ENCODE data around the gene DLG1. TPM values are rescaled to one million over a fixed set of nuclear protein-coding genes. Genes with fewer than 3 reads are reported as not detected.

Gene DLG1
- total RNA-seq, 4 donors from 2014 or later, result 136 to 221 (median 172) TPM

DNA sequence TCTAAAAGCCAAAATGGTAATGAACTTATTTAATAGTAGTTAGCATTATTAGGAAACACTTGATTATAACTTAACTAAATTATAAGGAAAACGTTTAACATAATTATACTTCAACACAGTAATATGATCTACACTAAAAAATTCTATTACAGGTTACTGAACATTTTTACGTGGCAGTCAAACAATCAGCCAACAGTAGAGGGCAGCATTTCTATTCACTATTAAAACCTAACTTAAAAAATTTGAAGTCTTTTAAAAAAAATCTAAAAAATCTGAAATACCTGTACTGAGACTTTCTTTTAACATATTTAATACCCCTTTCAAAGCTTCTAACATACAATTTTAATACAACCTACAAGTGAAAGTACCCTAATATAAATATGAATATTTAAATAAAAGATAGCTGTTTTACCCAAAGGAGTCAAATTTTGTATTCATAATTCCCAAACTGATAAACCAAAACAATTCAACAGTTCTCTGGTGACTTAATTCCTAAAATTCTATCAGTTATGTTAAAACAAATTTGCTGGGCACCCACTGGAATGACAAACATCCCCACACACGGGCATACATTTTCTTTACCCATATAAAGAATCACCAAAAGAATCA is 41.5 kb downstream of the DLG1 start:
- TF ChIP-seq, protein P1, sequence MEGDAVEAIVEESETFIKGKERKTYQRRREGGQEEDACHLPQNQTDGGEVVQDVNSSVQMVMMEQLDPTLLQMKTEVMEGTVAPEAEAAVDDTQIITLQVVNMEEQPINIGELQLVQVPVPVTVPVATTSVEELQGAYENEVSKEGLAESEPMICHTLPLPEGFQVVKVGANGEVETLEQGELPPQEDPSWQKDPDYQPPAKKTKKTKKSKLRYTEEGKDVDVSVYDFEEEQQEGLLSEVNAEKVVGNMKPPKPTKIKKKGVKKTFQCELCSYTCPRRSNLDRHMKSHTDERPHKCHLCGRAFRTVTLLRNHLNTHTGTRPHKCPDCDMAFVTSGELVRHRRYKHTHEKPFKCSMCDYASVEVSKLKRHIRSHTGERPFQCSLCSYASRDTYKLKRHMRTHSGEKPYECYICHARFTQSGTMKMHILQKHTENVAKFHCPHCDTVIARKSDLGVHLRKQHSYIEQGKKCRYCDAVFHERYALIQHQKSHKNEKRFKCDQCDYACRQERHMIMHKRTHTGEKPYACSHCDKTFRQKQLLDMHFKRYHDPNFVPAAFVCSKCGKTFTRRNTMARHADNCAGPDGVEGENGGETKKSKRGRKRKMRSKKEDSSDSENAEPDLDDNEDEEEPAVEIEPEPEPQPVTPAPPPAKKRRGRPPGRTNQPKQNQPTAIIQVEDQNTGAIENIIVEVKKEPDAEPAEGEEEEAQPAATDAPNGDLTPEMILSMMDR (IDR thresholded peaks at IDR 0.05), result peak; percentile 38 to 72 (median 66)
- TF ChIP-seq POLR2A (IDR thresholded peaks at IDR 0.05), result no peak

GRCh38 chr3:197256104-197256503 is 42.3 kb downstream of the DLG1 start:
- no peaks in the 10 kb centered on the region for H3K27me3 ChIP-seq
- no peaks in the 10 kb centered on the region for H3K36me3 ChIP-seq
- TF ChIP-seq, protein P1 (IDR thresholded peaks at IDR 0.05), result no peak
- no peak for TF ChIP-seq POLR2A (IDR thresholded peaks at IDR 0.05)
- no peaks in the 10 kb centered on the region for H3K4me1 ChIP-seq
- no peaks in the 10 kb centered on the region for H3K9me3 ChIP-seq
- H3K27ac ChIP-seq, result no peak overlapping the region
- DNase-seq, result no peak
- no peak overlapping the region for H3K4me3 ChIP-seq

More for the DNA sequence above, 41.5 kb downstream of the DLG1 start:
- Histone ChIP-seq H3K27me3 (no peaks in the 10 kb centered on the region), H3K36me3 (no peaks in the 10 kb centered on the region), H3K9me3 (no peaks in the 10 kb centered on the region), H3K27ac (no peak overlapping the region), H3K4me3 (no peak overlapping the region), H3K4me1 (no peaks in the 10 kb centered on the region)
- peak in 1 of 3 donors; percentile 52 for DNase-seq

DNA sequence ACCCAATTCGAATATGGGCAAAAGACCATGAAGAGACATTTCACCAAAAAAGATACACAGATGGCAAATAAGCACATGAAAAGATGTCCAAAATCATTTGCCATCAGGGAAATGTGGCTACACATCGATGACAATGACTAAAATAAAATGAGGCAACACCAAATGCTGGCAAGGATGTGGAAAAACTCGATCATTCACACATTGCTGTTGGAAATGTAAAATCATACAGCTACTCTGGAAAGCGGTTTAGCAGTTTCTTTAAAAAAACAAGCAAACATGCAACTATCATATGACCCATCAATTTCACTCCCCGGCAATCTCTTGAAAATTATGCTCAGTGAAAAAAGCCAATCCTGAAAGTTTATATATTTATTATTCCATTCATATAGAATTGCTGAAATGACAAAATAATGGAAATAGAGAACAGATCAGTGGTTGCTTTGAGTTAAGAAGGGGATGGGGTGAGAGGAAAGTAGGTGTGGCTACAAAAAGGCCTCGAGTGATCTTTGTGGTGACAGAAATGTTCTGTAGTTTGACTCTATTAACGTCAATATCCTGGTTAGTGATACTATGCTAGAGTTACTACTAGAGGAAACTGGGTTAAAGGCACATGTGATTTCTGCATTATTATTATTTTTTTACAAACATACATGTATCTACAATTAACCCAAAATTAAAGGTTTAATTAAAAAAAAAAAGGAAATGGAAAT is 45.0 kb downstream of the DLG1 start:
- Histone ChIP-seq H3K4me3 (no peak overlapping the region), H3K4me1 (no peaks in the 10 kb centered on the region), H3K9me3 (peaks cover 0 to 17% (median 2%) of the 10 kb centered on the region in 4 donors), H3K27me3 (no peaks in the 10 kb centered on the region), H3K27ac (no peak overlapping the region), H3K36me3 (peaks cover 0 to 3% (median 0%) of the 10 kb centered on the region in 3 donors)
- no peak for DNase-seq
- TF ChIP-seq POLR2A (IDR thresholded peaks at IDR 0.05), result no peak
- TF ChIP-seq, protein P1 (IDR thresholded peaks at IDR 0.05), result no peak

GRCh38 chr3:197249542-197249941 is 48.9 kb downstream of the DLG1 start:
- TF ChIP-seq, protein P1 (IDR thresholded peaks at IDR 0.05), result no peak
- no peak for TF ChIP-seq POLR2A (IDR thresholded peaks at IDR 0.05)
- Histone ChIP-seq H3K4me1 (no peaks in the 10 kb centered on the region), H3K27me3 (no peaks in the 10 kb centered on the region), H3K36me3 (peaks cover 0 to 6% (median 0%) of the 10 kb centered on the region in 3 donors), H3K27ac (no peak overlapping the region), H3K4me3 (no peak overlapping the region), H3K9me3 (peaks cover 0 to 20% (median 4%) of the 10 kb centered on the region in 4 donors)
- no peak for DNase-seq

DNA sequence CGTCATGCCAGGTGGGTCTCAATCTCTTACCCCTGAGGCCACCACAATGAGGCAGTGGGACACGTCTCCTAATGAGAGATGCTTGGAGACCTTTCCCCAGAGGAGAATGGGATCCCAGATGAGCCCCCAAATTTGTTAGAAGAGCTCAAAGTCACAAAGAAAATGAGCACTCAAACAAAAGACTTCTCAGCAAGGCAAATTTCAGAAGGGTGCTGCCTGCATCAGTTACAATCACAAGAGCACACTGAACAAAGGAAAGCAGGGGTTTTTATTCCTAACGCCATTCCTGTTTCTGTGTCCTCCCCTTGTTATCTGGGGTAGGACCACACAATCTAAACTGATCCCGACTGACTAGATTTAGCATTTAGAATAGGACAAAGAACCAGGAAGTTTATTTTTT is 50.1 kb downstream of the DLG1 start:
- DNase-seq, result no peak
- H3K4me1 ChIP-seq, result no peaks in the 10 kb centered on the region
- no peak overlapping the region for H3K27ac ChIP-seq
- H3K9me3 ChIP-seq, result peaks cover 0 to 22% (median 4%) of the 10 kb centered on the region in 4 donors
- peaks cover 0 to 17% (median 0%) of the 10 kb centered on the region in 3 donors for H3K36me3 ChIP-seq
- no peak for TF ChIP-seq POLR2A (IDR thresholded peaks at IDR 0.05)
- TF ChIP-seq, protein P1 (IDR thresholded peaks at IDR 0.05), result no peak
- no peak overlapping the region for H3K4me3 ChIP-seq
- no peaks in the 10 kb centered on the region for H3K27me3 ChIP-seq
